ENCODE results near the gene CEP112. TPM values are rescaled to one million over a fixed set of nuclear protein-coding genes. Genes with fewer than 3 reads are reported as not detected.

Gene CEP112
- total RNA-seq, 1 donor from 2014 or later = 24.5 TPM

GRCh38 chr17:65885541-65886312 lies 306.2 kb downstream of the CEP112 start:
- Mint-ChIP-seq H3K9me3 (no peaks in the 10 kb centered on the region), H3K4me3 (no peak overlapping the region), H3K27me3 (ENCODE audit: low read depth) (no peaks in the 10 kb centered on the region), H3K27ac (ENCODE audit: unreplicated experiment) (no peak overlapping the region), H3K36me3 (ENCODE audit: low read depth) (no peaks in the 10 kb centered on the region), H3K4me1 (no peaks in the 10 kb centered on the region)
- TF ChIP-seq, protein P1, sequence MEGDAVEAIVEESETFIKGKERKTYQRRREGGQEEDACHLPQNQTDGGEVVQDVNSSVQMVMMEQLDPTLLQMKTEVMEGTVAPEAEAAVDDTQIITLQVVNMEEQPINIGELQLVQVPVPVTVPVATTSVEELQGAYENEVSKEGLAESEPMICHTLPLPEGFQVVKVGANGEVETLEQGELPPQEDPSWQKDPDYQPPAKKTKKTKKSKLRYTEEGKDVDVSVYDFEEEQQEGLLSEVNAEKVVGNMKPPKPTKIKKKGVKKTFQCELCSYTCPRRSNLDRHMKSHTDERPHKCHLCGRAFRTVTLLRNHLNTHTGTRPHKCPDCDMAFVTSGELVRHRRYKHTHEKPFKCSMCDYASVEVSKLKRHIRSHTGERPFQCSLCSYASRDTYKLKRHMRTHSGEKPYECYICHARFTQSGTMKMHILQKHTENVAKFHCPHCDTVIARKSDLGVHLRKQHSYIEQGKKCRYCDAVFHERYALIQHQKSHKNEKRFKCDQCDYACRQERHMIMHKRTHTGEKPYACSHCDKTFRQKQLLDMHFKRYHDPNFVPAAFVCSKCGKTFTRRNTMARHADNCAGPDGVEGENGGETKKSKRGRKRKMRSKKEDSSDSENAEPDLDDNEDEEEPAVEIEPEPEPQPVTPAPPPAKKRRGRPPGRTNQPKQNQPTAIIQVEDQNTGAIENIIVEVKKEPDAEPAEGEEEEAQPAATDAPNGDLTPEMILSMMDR (conservative IDR thresholded peaks at IDR 0.05) = no peak
- DNase-seq (ENCODE audit: low read depth, low spot score) = no peak

GRCh38 chr17:65876985-65877384 lies 314.9 kb downstream of the CEP112 start:
- H3K9me3 Mint-ChIP-seq = no peaks in the 10 kb centered on the region
- H3K27ac Mint-ChIP-seq (ENCODE audit: unreplicated experiment) = no peak overlapping the region

GRCh38 chr17:65868881-65869280 lies 323.1 kb downstream of the CEP112 start:
- TF ChIP-seq, protein P1 (conservative IDR thresholded peaks at IDR 0.05) = no peak
- no peak overlapping the region for H3K27ac Mint-ChIP-seq (ENCODE audit: unreplicated experiment)
- no peak for DNase-seq (ENCODE audit: low read depth, low spot score)
- H3K4me1 Mint-ChIP-seq = no peaks in the 10 kb centered on the region
- no peak overlapping the region for H3K4me3 Mint-ChIP-seq
- no peaks in the 10 kb centered on the region for H3K9me3 Mint-ChIP-seq
- H3K27me3 Mint-ChIP-seq (ENCODE audit: low read depth) = no peaks in the 10 kb centered on the region
- peaks cover 5% of the 10 kb centered on the region for H3K36me3 Mint-ChIP-seq (ENCODE audit: low read depth)

More at GRCh38 chr17:65876985-65877384, 314.9 kb downstream of the CEP112 start:
- Mint-ChIP-seq H3K36me3 (ENCODE audit: low read depth) (no peaks in the 10 kb centered on the region), H3K27me3 (ENCODE audit: low read depth) (no peaks in the 10 kb centered on the region), H3K4me1 (no peaks in the 10 kb centered on the region), H3K4me3 (no peak overlapping the region)
- no peak for DNase-seq (ENCODE audit: low read depth, low spot score)
- TF ChIP-seq, protein P1 (conservative IDR thresholded peaks at IDR 0.05) = no peak

- Mint-ChIP-seq H3K36me3 (ENCODE audit: low read depth) (peaks cover 5% of the 10 kb centered on the region), H3K9me3 (peaks cover 2% of the 10 kb centered on the region), H3K27me3 (ENCODE audit: low read depth) (no peaks in the 10 kb centered on the region), H3K4me1 (no peaks in the 10 kb centered on the region), H3K4me3 (no peak overlapping the region), H3K27ac (ENCODE audit: unreplicated experiment) (no peak overlapping the region)
- TF ChIP-seq, protein P1 (conservative IDR thresholded peaks at IDR 0.05) = no peak
- no peak for DNase-seq (ENCODE audit: low read depth, low spot score)
Observed at GRCh38 chr17:65867014-65867413, 324.9 kb downstream of the CEP112 start.

- no peak overlapping the region for H3K27ac Mint-ChIP-seq (ENCODE audit: unreplicated experiment)
Observed at GRCh38 chr17:65865715-65866425, 326.1 kb downstream of the CEP112 start.

More at GRCh38 chr17:65865715-65866425, 326.1 kb downstream of the CEP112 start:
- Mint-ChIP-seq H3K4me1 (no peaks in the 10 kb centered on the region), H3K4me3 (no peak overlapping the region), H3K9me3 (peaks cover 3% of the 10 kb centered on the region), H3K27me3 (ENCODE audit: low read depth) (no peaks in the 10 kb centered on the region), H3K36me3 (ENCODE audit: low read depth) (peaks cover 5% of the 10 kb centered on the region)
- TF ChIP-seq, protein P1 (conservative IDR thresholded peaks at IDR 0.05) = no peak
- no peak for DNase-seq (ENCODE audit: low read depth, low spot score)

All from neural crest cell (in vitro differentiated cells).